PC-9 (cell line): Measurements from ENCODE around the gene THEMIS.
"Not testable (repeated sequence)": the region's sequence is repeated elsewhere in the genome, so short reads cannot be mapped to it uniquely, and the experiment has no call there.

Source experiments
- CTCF ChIP-seq: fragments of 200-600 bp; sonication (generic); conservative IDR thresholded peaks from 2 replicates; pipeline ENCODE4 v1.6.1; 2017; ENCODE audit warnings: mixed run types, antibody characterized with exemption, mild to moderate bottlenecking, moderate library complexity
- EZH2 ChIP-seq: fragments of 200-600 bp; sonication (generic); IDR thresholded peaks from 2 replicates; pipeline ENCODE4 v1.8.0; 2017; ENCODE audit warnings: antibody characterized with exemption, low read depth

- not testable (repeated sequence) for TF ChIP-seq CTCF, EZH2
Measured at GRCh38 chr6:127926441-127926840, 25.6 kb upstream of the THEMIS start.
